Upper lobe of left lung (tissue), 6 donors: ENCODE data around the gene NUDT16. TPM values are rescaled to one million over a fixed set of nuclear protein-coding genes. Genes with fewer than 3 reads are reported as not detected.
A peak's percentile ranks its signal among the peaks of the same experiment; 100 is the strongest.

ENCODE experiments used
- ATAC-seq, 2 donors: fragments of 200-7000 bp; cut with Tn5 transposase; one replicate each; pipeline ENCODE4 v1.9.1; 2022; ENCODE audit warnings: mild to moderate bottlenecking in 2 of 2, moderate library complexity in 2 of 2; ENCODE audit not compliant: low FRiP score in 2 of 2
- DNase-seq, 2 donors: peaks; one replicate each; pipeline ENCODE4 v3.0.0-alpha.2; 2019 to 2020
- H3K27ac ChIP-seq, 4 donors: fragments of 200-600 bp; sonication (generic); one replicate each; pipeline ENCODE4 v1.5.1; 2016 to 2019
- H3K27me3 ChIP-seq, 4 donors: fragments of 200-600 bp; sonication (generic); one replicate each; pipeline ENCODE4 v1.5.1; 2017 to 2019
- H3K36me3 ChIP-seq, 4 donors: fragments of 200-600 bp; sonication (generic); one replicate each; pipeline ENCODE4 v1.5.1; 2016 to 2019
- H3K4me1 ChIP-seq, 4 donors: fragments of 200-600 bp; sonication (generic); one replicate each; pipeline ENCODE4 v1.5.1; 2018 to 2019
- H3K4me3 ChIP-seq, 4 donors: fragments of 200-600 bp; sonication (generic); one replicate each; pipeline ENCODE4 v1.5.1; 2017 to 2019; ENCODE audit warnings: mild to moderate bottlenecking in 2 of 4, moderate library complexity in 1 of 4
- H3K9me3 ChIP-seq, 4 donors: fragments of 200-600 bp; sonication (generic); one replicate each; pipeline ENCODE4 v1.5.1; 2018 to 2019
- EP300 ChIP-seq, 4 donors: sonication (generic); formaldehyde crosslinking; IDR thresholded peaks; one replicate each; pipeline ENCODE4 v1.5.1; 2017; ENCODE audit warnings: antibody characterized with exemption in 4 of 4, control low read depth in 2 of 4
- POLR2A ChIP-seq, 4 donors: fragments of 450-650 bp; IDR thresholded peaks; one replicate each; pipeline ENCODE4 v1.5.1; 2016 to 2017; ENCODE audit warnings: antibody characterized with exemption in 4 of 4, mild to moderate bottlenecking in 2 of 4
- POLR2AphosphoS5 ChIP-seq, 2 donors: sonication (generic); formaldehyde crosslinking; IDR thresholded peaks; one replicate each; pipeline ENCODE4 v1.5.1; 2017; ENCODE audit warnings: antibody characterized with exemption in 2 of 2
- WGBS, 2 donors: methylation state at CpG; one replicate each; pipeline ENCODE4 v1.1.5; 2017 to 2018; 5-methylcytosine and 5-hydroxymethylcytosine counted together
- total RNA-seq, 6 donors: library from RNA; depleted of rRNA in 4 of 6; stranded (reverse); fragments of >200 nt in 4 of 6; gene quantifications; one replicate each; pipeline versions ENCODE4 v1.1.0 to v1.2.1, GENCODE V29; 2016 to 2021
- TF ChIP-seq, protein P1 (sequence below), 6 experiments: fragments of 450-650 bp in 4 of 6; fragments of 200-600 bp in 2 of 6; sonication (generic) in 2 of 6; IDR thresholded peaks; one replicate each; pipeline ENCODE4 v1.5.1; 2016 to 2019; ENCODE audit warnings: antibody characterized with exemption in 6 of 6
- donor health status: DM: no; HTN: no; CAD: no; lungs with moderate emphysema.
- donor health status: DM: no; HTN: yes; CAD: no; lungs with severe emphysema.

Gene NUDT16
- total RNA-seq, 6 donors from 2014 or later = 35.0 to 70.8 (median 63.4) TPM

DNA sequence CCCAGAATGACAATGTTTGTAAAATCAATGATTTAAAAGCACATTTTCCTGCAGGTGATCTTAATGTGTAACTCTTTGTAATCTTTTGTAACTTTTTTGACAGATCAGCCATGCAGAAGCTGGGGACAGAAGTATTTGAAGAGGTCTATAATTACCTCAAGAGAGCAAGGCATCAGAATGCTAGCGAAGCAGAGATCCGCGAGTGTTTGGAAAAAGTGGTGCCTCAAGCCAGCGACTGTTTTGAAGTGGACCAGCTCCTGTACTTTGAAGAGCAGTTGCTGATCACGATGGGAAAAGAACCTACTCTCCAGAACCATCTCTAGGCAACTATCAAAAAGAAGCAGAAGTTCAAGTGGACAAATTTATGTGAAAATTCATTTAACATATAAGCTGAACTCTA lies 32.1 kb upstream of the NUDT16 start:
- Histone ChIP-seq H3K4me1 (peaks cover 3 to 11% (median 8%) of the 10 kb centered on the region in 4 donors), H3K27ac (no peak overlapping the region)
- WGBS, 2 donors = 55 to 56% methylated on average over 5 of the region's 5 CpGs

DNA sequence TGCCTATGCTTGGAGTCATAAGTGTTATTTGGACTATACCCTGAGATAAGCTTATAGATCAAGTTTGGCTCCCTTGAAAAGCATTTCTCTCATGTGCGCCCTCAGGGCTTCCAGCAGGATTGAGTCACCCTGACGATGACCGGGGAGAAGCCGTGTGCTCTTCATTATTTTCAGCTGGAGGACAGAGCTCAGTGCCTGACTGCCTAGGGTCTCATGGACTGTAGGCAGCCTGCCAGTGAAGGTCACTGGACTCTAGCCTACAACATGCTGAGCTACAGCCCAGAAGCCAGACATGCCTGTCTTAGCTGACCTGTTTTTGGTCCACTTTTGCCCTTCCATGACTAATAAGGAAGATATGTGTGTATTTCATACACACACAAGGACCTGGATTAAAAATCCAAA lies 31.6 kb upstream of the NUDT16 start:
- 71 to 91% methylated on average over 4 of the region's 4 CpGs for WGBS, 2 donors
- Histone ChIP-seq H3K27ac (no peak overlapping the region), H3K9me3 (no peaks in the 10 kb centered on the region), H3K4me1 (peaks cover 3 to 11% (median 8%) of the 10 kb centered on the region in 4 donors), H3K36me3 (no peaks in the 10 kb centered on the region), H3K27me3 (no peaks in the 10 kb centered on the region), H3K4me3 (no peak overlapping the region)
- no peak for ATAC-seq
- TF ChIP-seq, protein P1, sequence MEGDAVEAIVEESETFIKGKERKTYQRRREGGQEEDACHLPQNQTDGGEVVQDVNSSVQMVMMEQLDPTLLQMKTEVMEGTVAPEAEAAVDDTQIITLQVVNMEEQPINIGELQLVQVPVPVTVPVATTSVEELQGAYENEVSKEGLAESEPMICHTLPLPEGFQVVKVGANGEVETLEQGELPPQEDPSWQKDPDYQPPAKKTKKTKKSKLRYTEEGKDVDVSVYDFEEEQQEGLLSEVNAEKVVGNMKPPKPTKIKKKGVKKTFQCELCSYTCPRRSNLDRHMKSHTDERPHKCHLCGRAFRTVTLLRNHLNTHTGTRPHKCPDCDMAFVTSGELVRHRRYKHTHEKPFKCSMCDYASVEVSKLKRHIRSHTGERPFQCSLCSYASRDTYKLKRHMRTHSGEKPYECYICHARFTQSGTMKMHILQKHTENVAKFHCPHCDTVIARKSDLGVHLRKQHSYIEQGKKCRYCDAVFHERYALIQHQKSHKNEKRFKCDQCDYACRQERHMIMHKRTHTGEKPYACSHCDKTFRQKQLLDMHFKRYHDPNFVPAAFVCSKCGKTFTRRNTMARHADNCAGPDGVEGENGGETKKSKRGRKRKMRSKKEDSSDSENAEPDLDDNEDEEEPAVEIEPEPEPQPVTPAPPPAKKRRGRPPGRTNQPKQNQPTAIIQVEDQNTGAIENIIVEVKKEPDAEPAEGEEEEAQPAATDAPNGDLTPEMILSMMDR (IDR thresholded peaks at IDR 0.05) = no peak
- TF ChIP-seq POLR2AphosphoS5 (IDR thresholded peaks at IDR 0.05) = no peak
- no peak for TF ChIP-seq EP300 (IDR thresholded peaks at IDR 0.05)
- no peak for TF ChIP-seq POLR2A (IDR thresholded peaks at IDR 0.05)
- DNase-seq = no peak

More for the DNA sequence above, 32.1 kb upstream of the NUDT16 start:
- Histone ChIP-seq H3K4me3 (no peak overlapping the region), H3K9me3 (no peaks in the 10 kb centered on the region), H3K27me3 (no peaks in the 10 kb centered on the region), H3K36me3 (no peaks in the 10 kb centered on the region)
- ATAC-seq (no peak), DNase-seq (no peak)
- TF ChIP-seq POLR2A (IDR thresholded peaks at IDR 0.05) = no peak
- TF ChIP-seq EP300 (IDR thresholded peaks at IDR 0.05) = no peak
- no peak for TF ChIP-seq POLR2AphosphoS5 (IDR thresholded peaks at IDR 0.05)
- TF ChIP-seq, protein P1 (IDR thresholded peaks at IDR 0.05) = no peak

DNA sequence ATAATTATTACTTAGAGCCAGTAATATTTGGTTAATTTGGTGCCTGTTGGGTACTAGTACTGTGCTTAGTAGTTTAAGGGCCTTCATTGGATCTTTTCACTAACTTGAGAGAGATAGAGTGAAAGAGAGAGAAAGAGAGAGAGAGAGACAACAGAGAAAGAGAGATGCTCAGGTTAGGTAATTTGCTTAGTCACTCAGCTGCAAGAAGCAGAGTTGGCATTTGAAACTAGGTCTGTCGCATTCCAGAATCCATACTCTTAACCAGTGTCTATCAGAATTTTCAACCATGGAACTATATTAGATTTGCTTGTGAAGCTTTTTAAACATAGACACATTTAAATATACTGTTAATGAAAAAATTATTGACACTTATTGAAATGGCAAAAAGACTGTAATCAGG lies 31.1 kb upstream of the NUDT16 start:
- 67 to 88% methylated on average over 1 of the region's 1 CpG for WGBS, 2 donors
- TF ChIP-seq EP300 (IDR thresholded peaks at IDR 0.05) (no peak), POLR2A (IDR thresholded peaks at IDR 0.05) (no peak), POLR2AphosphoS5 (IDR thresholded peaks at IDR 0.05) (no peak)
- TF ChIP-seq, protein P1 (IDR thresholded peaks at IDR 0.05) = no peak
- H3K9me3 ChIP-seq = no peaks in the 10 kb centered on the region
- H3K27ac ChIP-seq = no peak overlapping the region
- peaks cover 3 to 11% (median 8%) of the 10 kb centered on the region in 4 donors for H3K4me1 ChIP-seq
- no peaks in the 10 kb centered on the region for H3K36me3 ChIP-seq
- H3K4me3 ChIP-seq = no peak overlapping the region
- DNase-seq = no peak
- ATAC-seq = no peak
- no peaks in the 10 kb centered on the region for H3K27me3 ChIP-seq

DNA sequence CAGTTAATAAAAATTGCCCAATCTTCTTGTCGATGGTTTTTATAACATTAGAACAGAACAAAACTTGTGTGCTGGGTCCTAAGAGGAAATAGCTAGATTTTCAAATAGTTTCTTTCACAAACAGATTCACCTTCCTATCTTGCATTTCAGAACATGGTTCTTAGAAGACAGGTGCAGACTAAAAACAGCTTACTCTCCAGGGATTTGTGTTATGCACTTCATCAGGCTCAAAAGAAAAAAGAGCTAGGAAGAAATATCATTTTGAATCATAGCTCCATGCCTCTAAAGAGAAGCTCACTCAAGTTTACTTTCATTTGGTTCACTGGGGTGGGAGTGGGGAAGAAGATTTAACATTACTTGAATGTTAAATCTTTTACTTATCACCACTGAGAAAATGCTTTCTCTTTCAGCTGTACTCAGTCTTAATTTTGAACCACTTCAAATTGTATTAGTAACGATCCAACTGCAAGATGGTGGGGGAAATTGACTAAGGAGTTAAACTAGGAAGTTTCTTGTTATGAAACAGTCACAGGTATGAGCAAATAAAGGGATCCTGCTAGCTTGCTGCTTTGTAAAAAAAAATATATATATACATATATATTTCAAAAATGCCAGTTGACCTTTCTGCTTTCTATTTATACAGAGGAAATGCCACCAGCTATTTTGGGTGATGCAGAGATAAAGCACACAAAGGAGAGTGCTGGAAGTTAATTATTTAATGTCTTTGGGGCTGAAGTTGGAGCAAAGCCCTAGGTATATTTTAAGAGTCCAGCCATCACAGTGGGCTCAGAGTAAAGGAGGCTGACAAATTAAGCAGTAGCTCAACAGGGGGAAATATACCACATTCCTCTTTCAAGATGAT lies 28.3 kb upstream of the NUDT16 start:
- 36 to 40% methylated on average over 2 of the region's 2 CpGs for WGBS, 2 donors
- peaks cover 3 to 11% (median 8%) of the 10 kb centered on the region in 4 donors for H3K4me1 ChIP-seq
- H3K36me3 ChIP-seq = no peaks in the 10 kb centered on the region
- ATAC-seq (no peak), DNase-seq (no peak)
- H3K27ac ChIP-seq = peak overlapping the region in 1 of 4 donors; percentile 5
- no peak overlapping the region for H3K4me3 ChIP-seq
- no peaks in the 10 kb centered on the region for H3K27me3 ChIP-seq
- H3K9me3 ChIP-seq = no peaks in the 10 kb centered on the region
- TF ChIP-seq POLR2A (IDR thresholded peaks at IDR 0.05) (no peak), POLR2AphosphoS5 (IDR thresholded peaks at IDR 0.05) (no peak), EP300 (IDR thresholded peaks at IDR 0.05) (no peak)
- TF ChIP-seq, protein P1 (IDR thresholded peaks at IDR 0.05) = no peak
